Skin epidermis (tissue), 12 donors: ENCODE data around the gene PHYHIPL.
"Not testable (repeated sequence)": the region's sequence is repeated elsewhere in the genome, so short reads cannot be mapped to it uniquely, and the experiment has no call there.

Experiments used
- H3K27ac ChIP-seq, 21 experiments: fragments of 200-600 bp; sonication (generic) in 11 of 21; one replicate each; pipeline ENCODE4 v1.5.0; 2020; ENCODE audit warnings: mild to moderate bottlenecking in 3 of 21, inconsistent platforms in 2 of 21, moderate library complexity in 2 of 21
- H3K4me3 ChIP-seq, 7 experiments: fragments of 200-600 bp; sonication (generic) in 2 of 7; one replicate each; pipeline ENCODE4 v1.5.0; 2020; ENCODE audit warnings: inconsistent platforms in 2 of 7, mild to moderate bottlenecking in 2 of 7, moderate library complexity in 1 of 7

Gene PHYHIPL

GRCh38 chr10:59180689-59181270 lies 4.3 kb downstream of the PHYHIPL start:
- no peak overlapping the region for H3K27ac ChIP-seq
- no peak overlapping the region for H3K4me3 ChIP-seq

- H3K27ac ChIP-seq = no peak overlapping the region
- H3K4me3 ChIP-seq = no peak overlapping the region
Measured at GRCh38 chr10:59181668-59182067, 5.2 kb downstream of the PHYHIPL start.

- no peak overlapping the region for H3K4me3 ChIP-seq
Measured at GRCh38 chr10:59190332-59190731, 13.9 kb downstream of the PHYHIPL start.

GRCh38 chr10:59206204-59206720 lies 29.8 kb downstream of the PHYHIPL start:
- H3K27ac ChIP-seq = no peak overlapping the region

More at GRCh38 chr10:59190332-59190731, 13.9 kb downstream of the PHYHIPL start:
- H3K27ac ChIP-seq = no peak overlapping the region

GRCh38 chr10:59212301-59212798 lies 35.9 kb downstream of the PHYHIPL start:
- no peak overlapping the region for H3K27ac ChIP-seq
- no peak overlapping the region for H3K4me3 ChIP-seq

More at GRCh38 chr10:59206204-59206720, 29.8 kb downstream of the PHYHIPL start:
- H3K4me3 ChIP-seq = no peak overlapping the region

DNA sequence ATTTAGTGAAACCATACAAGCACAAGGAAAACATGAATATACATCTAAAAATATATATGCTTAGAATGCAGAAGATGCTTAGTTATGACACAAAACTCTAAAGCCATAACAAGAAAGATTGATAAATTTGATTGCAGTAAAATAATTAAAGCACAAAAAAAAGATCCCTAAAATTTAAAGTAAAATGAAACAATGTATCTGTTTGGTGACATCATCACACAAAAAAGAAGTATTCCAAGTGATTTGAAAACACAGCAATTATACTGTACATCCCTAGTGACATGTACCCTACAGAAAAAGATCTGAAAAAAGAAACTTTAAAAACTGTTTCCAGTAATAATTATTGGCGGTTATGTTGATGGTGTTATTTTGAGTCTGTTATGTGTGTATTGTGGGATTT lies 37.7 kb downstream of the PHYHIPL start:
- Histone ChIP-seq H3K4me3 (no peak overlapping the region), H3K27ac (no peak overlapping the region)

GRCh38 chr10:59216178-59216869 lies 39.9 kb downstream of the PHYHIPL start:
- no peak overlapping the region for H3K4me3 ChIP-seq
- no peak overlapping the region for H3K27ac ChIP-seq

DNA sequence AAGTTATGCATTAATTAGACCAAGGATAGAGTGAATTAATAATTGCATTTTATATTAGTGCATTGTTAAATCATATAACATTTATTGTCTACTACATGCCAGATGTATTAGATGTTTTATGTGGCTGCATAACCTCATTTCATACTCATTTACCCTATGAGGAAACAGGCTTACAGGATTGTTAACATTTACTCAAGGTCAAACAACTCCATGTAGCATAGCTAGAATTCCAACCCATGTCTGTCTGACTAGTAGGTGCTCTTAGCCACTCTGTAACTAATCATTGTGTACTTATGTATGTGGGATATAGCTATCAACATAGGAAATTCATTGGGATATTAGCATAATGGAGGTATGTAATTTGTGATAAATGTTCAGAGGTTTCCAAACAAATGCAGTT lies 46.3 kb downstream of the PHYHIPL start:
- no peak overlapping the region for H3K4me3 ChIP-seq

GRCh38 chr10:59223597-59223996 lies 47.2 kb downstream of the PHYHIPL start:
- not testable (repeated sequence) for H3K4me3 ChIP-seq, H3K27ac ChIP-seq

More for the DNA sequence above, 46.3 kb downstream of the PHYHIPL start:
- no peak overlapping the region for H3K27ac ChIP-seq

- H3K4me3 ChIP-seq = no peak overlapping the region
- no peak overlapping the region for H3K27ac ChIP-seq
Measured at GRCh38 chr10:59225211-59225610, 48.8 kb downstream of the PHYHIPL start.

DNA sequence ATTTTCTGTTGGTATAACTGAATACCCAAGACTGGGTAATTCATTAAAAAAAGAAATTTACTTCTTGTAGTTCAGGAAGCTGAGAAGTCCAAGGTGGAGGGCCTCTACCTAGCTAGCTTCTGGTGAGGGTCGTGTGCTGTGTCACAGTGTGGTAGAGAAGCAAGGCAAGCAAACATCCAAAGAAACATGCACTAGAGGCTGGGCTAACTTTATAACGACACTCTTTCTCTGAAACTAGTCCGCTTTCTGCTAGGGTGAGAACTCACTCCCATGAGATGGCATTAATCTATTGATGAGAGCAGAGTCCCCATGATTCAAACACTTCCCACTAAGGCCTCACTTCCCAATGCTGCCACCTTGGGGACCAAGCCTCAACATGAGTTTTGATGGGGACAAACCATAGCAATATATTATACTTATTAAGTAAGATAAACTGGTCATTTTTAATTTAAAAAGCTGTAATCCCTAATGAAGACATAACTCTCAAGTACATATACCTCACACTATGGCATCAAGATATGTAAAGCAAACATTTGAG lies 50.8 kb downstream of the PHYHIPL start:
- Histone ChIP-seq H3K4me3 (no peak overlapping the region), H3K27ac (no peak overlapping the region)

- no peak overlapping the region for H3K4me3 ChIP-seq
- no peak overlapping the region for H3K27ac ChIP-seq
Measured at GRCh38 chr10:59229441-59229840, 53.0 kb downstream of the PHYHIPL start.

DNA sequence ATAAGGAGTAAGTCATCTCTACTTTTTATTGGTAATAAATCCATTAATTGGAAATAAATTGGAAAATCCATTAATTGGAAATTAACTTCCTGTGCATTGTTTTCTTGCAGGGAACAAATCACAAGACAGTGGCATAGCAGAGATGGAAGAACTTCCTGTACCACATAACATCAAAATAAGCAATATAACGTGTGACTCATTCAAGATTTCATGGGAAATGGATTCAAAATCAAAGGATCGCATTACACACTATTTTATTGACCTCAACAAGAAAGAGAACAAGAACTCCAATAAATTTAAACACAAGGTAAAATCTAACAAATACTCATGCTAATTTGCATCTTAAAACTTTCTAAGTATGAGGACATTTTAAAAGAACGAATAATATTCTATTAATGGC lies 57.8 kb downstream of the PHYHIPL start:
- H3K4me3 ChIP-seq = no peak overlapping the region
- no peak overlapping the region for H3K27ac ChIP-seq

- H3K4me3 ChIP-seq = no peak overlapping the region
- H3K27ac ChIP-seq = no peak overlapping the region
Measured at GRCh38 chr10:59234816-59235429, 58.5 kb downstream of the PHYHIPL start.

GRCh38 chr10:59236064-59236697 lies 59.7 kb downstream of the PHYHIPL start:
- Histone ChIP-seq H3K4me3 (no peak overlapping the region), H3K27ac (no peak overlapping the region)

- Histone ChIP-seq H3K4me3 (no peak overlapping the region), H3K27ac (no peak overlapping the region)
Measured at GRCh38 chr10:59237775-59238174, 61.3 kb downstream of the PHYHIPL start.

- not testable (repeated sequence) for H3K4me3 ChIP-seq, H3K27ac ChIP-seq
Measured at GRCh38 chr10:59239108-59239507, 62.7 kb downstream of the PHYHIPL start.

DNA sequence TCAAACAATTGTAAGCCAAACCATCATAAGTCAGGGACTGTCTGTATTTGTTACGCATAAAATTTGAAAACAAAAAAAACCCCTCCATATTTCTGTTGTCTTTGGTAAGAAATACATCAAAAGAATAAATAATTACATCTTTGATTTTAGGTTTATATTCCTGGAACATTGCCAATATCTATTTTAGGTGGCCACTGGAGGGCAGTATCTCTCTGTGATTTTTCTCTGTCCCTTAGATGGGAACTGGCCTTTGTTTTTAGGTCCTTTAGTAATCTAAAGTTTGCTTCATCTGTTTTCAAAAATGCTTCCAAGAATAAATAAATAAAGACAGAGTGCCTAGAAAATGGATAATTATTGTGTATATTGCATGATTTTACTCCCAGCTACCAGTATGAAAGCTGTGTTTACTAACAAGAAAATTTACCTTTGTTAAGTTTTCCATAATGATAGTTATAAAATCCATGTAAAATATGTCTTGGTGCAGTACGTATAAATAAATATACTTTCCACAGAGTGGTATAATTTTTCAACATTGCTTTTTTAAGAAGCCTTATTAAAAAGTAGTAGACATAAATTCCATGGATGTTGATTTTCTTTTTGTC lies 64.2 kb downstream of the PHYHIPL start:
- Histone ChIP-seq H3K27ac (no peak overlapping the region), H3K4me3 (no peak overlapping the region)

DNA sequence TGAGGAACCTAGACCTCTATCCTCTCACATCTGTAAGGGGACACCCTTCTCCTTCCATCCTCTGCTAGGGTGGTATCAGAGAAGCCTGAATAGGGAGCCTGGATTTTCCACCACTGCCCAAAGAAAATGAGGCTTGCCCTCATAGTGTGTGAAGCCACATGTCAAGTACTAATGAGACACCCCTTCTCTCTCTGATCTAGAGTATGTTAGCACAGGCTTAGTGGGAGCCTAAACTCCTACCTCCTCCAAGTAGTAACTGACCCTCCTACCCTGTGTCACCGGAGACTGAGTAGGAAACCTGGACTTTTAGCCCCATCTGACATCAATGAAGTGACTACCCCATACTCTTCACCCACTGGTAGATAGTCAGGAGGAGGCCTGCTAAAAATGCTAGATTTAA lies 65.6 kb downstream of the PHYHIPL start:
- H3K27ac ChIP-seq = no peak overlapping the region

GRCh38 chr10:59242991-59243390 lies 66.5 kb downstream of the PHYHIPL start:
- Histone ChIP-seq H3K4me3 (no peak overlapping the region), H3K27ac (no peak overlapping the region)

More for the DNA sequence above, 65.6 kb downstream of the PHYHIPL start:
- H3K4me3 ChIP-seq = no peak overlapping the region
